Left lobe of liver (tissue), 2 donors: Measurements from ENCODE around the gene SLC2A8. TPM values are rescaled to one million over a fixed set of nuclear protein-coding genes. Genes with fewer than 3 reads are reported as not detected.

ENCODE experiments used
- ATAC-seq: fragments of 200-7000 bp; cut with Tn5 transposase; one replicate; pipeline ENCODE4 v1.9.1; 2020; ENCODE audit warnings: mild to moderate bottlenecking, moderate library complexity
- DNase-seq: peaks from one replicate; pipeline ENCODE4 v3.0.0-alpha.2; 2020; ENCODE audit warnings: low spot score
- total RNA-seq: library from RNA; stranded (reverse); gene quantifications from one replicate; pipeline ENCODE4 v1.2.1, GENCODE V29; 2021
- donor health status: DM: no; HTN: no; CAD: no; lungs with moderate emphysema.
- donor health status: DM: no; HTN: yes; CAD: no.

The SLC2A8 gene, protein sequence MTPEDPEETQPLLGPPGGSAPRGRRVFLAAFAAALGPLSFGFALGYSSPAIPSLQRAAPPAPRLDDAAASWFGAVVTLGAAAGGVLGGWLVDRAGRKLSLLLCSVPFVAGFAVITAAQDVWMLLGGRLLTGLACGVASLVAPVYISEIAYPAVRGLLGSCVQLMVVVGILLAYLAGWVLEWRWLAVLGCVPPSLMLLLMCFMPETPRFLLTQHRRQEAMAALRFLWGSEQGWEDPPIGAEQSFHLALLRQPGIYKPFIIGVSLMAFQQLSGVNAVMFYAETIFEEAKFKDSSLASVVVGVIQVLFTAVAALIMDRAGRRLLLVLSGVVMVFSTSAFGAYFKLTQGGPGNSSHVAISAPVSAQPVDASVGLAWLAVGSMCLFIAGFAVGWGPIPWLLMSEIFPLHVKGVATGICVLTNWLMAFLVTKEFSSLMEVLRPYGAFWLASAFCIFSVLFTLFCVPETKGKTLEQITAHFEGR
- total RNA-seq = 26.3 TPM

GRCh38 chr9:127396808-127397645 lies at the start of gene SLC2A8:
Gene SLC2A8, plus strand, starts transcription at chr9:127397169. Its CDS starts 62 bp downstream, at chr9:127397231.
- ATAC-seq = peak; percentile 87
- peak; percentile 100 for DNase-seq

DNA sequence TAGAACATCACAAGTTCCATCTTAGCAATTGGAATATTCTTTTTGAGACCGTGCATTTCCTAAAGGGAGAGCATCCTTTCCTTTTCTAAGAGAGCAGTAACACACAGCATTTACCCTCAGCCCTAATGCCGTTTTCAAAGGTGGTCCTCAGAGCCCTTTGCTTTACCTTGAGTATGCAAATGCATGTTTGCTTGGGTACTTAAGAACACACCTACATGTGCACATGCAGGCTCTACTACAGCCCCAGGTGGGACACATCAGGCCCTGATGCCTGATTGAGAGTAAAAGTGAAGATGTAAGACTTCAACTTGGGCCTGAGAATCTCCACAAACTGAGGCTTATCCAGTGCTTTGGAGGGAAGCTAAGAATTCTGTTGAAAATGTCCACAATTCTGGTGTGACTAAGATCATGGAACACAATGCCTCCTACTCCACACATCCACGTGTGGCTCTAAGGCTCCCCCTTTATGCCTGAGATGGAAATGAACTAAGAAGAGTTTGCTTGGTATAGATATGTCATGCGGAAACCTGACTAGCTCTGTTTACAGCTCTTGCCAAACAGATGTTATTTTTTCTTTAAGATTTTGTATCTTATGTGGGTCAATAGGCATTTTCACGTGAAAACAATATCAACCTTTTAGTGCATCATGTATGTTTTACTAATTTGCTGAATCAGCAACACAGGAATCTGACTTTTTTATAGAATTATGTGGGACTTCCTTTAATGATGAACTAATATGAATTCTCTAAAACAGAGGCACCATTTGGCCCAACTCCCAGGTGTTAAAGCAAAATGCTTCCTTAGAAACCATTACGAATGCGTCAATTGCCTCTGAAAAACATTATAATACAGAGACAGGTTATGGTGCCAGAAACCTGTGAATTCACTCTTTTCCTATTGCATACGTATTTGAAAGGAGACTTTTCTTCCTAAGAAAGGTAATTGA lies 48.9 kb upstream of the SLC2A8 start:
- no peak for DNase-seq
- ATAC-seq = peak; percentile 95

GRCh38 chr9:127349483-127350113 lies 47.4 kb upstream of the SLC2A8 start:
- ATAC-seq (no peak), DNase-seq (no peak)

DNA sequence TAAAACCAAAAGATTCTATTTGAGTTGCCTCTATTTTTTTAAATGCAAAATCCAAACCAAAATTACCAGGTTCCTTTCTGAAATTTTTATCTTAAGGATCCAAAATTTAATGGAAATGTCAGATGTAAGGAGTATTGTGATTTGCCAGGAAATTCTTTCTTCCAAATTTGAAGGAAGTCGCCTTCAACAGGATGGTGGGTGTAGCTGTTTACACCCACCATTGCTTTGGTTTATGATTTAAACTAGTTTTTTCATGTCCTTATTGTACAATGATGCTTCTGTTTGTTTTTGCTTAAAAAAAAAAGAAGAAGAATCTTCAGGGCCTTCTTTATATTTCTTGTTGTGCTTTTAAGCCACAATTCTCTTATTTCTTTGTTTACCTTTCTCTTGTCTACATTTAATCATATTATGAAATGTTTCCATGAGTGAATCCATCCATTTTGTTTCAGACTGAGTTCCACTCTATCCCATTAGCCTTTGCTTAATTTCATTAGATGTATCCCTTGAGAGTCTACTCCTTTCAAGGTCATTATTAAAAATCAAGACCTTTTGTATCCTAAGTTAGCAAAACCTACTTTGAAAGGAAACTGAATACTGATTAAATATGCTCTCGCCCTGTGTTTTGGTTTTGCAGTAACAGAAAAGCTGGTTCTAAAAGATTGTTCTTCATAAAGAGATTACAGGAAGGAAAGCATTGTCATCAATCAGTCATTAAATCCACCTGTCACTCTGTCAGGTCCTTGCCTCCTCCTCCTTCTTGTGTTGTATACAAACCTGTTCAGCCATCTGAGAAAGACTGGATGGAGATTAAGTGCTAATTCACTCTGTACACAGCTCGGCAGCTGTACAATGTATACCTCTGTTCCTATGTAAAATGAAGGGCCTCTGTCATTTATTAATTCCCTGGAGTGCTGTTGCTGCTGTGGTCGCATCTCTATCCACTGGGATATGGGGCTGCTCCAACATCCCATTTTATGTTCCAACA lies 45.5 kb upstream of the SLC2A8 start:
- ATAC-seq (no peak), DNase-seq (no peak)

DNA sequence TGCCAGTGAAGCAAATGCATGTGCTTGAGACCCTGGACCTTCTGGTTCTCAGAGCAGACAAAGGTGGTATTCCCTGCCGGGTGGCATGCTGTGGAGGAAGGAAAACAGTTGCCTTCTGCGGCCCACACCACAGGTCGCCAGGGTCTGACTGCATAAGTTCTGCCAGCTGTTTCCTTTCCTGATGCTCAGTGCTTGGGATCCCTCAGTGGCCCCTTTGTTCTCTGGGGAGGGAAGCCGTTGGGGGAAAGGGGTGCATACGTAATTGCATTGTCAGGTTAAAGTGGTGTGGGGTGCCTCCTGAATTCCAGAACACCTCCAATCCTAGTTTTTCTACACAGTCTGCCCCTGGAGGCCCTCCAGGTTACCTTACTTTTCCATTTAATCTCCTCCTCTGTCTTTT lies 43.1 kb upstream of the SLC2A8 start:
- DNase-seq = no peak

DNA sequence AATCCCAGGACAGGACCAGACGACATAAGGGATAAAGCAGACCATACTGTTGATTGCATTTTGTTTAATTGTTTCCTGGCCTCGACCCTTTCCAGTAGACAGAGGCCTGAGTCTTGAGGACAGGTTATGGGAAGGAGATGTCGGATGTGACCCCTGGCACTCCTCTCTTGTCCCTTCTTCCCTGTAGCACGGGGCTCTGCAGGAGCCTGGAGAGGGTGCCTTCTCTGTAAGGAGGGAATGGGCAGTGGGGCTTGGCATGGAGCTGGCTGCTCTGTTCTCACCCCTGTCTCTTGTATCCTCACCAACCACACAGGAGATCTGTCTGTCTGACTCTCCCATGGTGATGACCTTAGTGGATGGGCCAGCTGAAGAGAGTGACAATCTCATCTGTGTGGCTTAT lies 40.1 kb upstream of the SLC2A8 start:
- ATAC-seq = no peak

More for the DNA sequence above, 43.1 kb upstream of the SLC2A8 start:
- ATAC-seq = no peak

GRCh38 chr9:127358023-127358535 lies 38.9 kb upstream of the SLC2A8 start:
- ATAC-seq (no peak), DNase-seq (no peak)

More for the DNA sequence above, 40.1 kb upstream of the SLC2A8 start:
- no peak for DNase-seq

DNA sequence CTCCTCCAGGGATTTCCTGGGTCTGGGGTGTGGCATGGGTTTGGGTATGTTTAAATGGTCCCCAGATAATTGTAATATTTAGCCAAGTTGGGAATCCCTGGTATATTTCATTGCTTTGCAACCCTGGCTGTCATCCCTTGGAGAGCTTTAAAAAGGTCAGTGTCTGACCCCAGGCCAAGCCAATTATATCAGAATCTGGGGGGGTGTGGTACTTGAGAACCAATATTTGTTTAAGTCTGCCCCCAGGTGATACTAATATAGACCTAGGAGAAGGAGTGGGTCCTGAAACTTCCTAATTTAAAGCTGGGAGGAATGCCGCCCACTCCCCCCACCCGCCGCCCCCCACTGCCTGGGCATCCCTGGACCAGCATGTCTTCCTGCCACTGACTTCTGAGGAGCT lies 38.2 kb upstream of the SLC2A8 start:
- ATAC-seq (peak; percentile 22), DNase-seq (no peak)

- DNase-seq (no peak), ATAC-seq (no peak)
These were observed 36.7 kb upstream of the SLC2A8 start for GRCh38 chr9:127360250-127360649.

- peak; percentile 23 for ATAC-seq
- DNase-seq = no peak
These were observed 36.1 kb upstream of the SLC2A8 start for GRCh38 chr9:127360829-127361228.

- DNase-seq = no peak
- ATAC-seq = no peak
These were observed 35.4 kb upstream of the SLC2A8 start for GRCh38 chr9:127361561-127361960.

DNA sequence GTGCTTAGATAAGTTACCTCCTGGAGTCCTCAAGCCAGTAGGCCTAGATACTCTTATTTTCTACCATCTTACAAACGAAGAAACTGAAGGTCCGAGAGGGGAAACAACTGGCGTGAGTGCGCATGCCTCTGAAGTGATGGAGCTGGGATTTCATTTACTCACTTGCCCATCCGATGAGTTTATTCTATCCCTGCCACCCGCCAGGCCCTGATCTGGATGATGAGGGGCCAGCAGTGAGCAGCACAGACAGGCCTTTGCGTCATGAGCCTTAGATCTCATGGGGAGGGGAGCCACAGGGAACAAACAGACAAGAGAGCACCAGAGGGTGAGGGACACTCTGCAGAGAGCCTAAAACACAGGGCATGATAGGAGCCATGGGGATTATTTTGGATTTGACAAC lies 34.1 kb upstream of the SLC2A8 start:
- ATAC-seq (no peak), DNase-seq (no peak)

GRCh38 chr9:127365461-127365860 lies 31.5 kb upstream of the SLC2A8 start:
- DNase-seq (no peak), ATAC-seq (no peak)

GRCh38 chr9:127366594-127366993 lies 30.4 kb upstream of the SLC2A8 start:
- no peak for ATAC-seq
- no peak for DNase-seq

DNA sequence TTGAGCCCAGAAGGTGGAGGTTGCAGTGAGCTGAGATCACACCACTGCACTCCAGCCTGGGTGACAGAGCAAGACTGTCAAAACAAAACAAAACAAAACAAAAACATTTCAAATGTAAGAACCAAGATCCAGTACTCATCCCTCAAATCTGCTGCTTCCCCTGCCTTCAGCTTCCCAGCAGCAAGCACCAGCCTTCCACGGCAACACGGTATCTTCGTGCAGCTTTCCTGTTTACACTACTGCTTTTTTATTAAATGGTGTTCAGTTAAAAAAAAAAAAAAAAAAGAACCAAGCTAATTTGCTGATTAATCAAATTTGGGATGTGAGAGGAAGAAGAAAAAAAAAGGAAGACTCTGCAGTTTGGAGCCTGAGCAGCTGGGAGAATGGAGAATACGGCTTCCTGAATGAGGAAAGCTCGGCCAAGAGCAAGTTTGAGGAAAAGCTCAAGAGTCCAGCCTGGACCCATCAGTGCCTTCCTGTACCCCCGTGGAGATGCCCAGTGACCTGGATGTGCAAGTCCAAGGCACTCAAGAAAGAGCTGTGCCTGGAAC lies 28.0 kb upstream of the SLC2A8 start:
- ATAC-seq (peak; percentile 32), DNase-seq (no peak)

DNA sequence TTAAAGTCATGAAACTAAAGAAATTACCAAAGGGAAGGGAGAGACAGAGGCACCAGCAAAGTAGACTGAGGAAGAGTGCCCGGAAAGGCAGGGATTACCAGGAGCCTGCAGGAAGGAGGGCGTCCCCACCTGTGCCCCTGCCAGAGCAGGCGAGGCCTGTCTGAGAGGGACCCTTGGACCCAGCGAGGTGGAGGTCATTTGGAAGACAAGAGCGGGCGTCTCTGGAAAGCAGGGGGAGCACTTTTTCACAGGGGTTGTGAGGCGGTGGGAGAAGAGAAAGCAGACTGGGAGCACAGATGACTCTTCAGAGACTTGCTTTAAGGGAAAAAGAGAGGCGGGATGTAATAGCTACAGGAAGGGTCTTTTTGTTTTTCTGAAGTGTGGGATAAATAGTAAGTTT lies 27.5 kb upstream of the SLC2A8 start:
- no peak for DNase-seq
- ATAC-seq = no peak

- ATAC-seq (no peak), DNase-seq (no peak)
These were observed 26.8 kb upstream of the SLC2A8 start for GRCh38 chr9:127370147-127370579.
